NCI-H748 treated with DMSO at 0.1 percent for 48 hours (cell line): ENCODE data around the gene RPL22L1.
A peak's percentile ranks its signal among the peaks of the same experiment; 100 is the strongest.
"Not testable (repeated sequence)": the region's sequence is repeated elsewhere in the genome, so short reads cannot be mapped to it uniquely, and the experiment has no call there.

Source experiments
- DNase-seq: peaks from one replicate; lab custom pipeline; 2025; lab: John Stamatoyannopoulos, UW

Gene RPL22L1

DNA sequence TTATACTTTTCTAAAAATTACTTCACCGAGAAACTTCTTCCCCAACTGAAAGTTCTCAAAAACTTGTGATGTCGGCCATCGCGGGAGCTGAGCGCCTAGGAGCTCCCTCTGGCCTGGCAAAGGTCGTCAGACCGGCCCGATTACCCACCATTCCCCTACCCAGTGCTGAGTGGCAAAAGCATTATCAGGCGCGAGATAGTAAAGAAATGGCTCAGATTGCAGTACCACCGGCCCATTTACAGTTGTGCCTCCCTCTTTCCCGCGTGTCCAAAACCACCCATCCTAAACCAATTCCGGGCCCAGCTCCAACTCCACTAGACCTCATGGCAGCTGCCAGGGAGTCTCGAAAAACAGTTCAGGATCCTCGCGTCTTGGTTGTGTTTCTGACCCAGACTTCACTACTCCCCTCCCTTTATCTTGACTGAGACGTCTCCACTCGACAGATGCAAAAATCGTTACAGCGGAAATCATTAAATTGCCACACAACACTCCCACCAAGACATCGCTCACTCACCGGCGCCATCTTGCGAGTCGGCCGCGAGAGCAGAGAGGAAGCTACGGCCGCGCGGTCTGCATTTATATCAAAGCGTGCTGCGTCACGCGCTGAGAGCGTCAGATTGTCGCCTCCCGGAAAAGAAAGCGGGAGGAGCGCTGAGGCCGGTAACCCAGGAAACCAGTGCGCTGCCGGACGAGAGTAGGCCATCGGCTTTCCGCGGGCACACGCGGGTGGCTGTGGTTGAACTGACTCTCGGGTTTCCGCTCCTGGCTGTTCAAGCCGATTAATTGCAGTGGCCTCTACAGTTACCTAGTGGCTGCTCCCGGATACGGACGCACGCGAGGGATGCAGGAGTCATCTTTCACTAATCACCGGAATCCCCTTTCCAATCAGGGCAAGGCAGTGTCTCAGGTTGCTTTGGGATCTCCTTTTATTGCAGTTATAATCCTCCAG is at the start of gene RPL22L1:
Gene RPL22L1, minus strand, starts transcription at position 551 of the 949 bp plus-strand sequence. Its CDS starts 28 bp downstream, at position 523.
- DNase-seq = no peak

DNA sequence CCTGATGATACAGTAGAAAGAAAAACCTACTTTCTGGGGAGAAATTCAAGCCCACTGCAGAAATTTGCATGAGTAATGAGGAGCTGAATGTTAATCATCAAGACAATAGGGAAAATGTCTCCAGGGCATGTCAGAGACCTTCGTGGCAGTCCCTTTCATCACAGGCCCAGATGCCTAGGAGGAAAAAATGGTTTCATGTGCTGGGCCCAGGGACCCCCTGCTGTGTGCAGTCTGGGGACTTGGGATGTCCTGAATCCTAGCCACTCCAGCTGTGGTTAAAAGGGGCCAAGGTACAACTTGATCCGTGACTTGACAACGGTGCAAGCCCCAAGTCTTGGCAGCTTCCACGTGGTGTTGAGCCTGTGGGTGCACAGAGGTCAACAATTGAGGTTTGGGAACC is 48.7 kb upstream of the RPL22L1 start:
- no peak for DNase-seq

DNA sequence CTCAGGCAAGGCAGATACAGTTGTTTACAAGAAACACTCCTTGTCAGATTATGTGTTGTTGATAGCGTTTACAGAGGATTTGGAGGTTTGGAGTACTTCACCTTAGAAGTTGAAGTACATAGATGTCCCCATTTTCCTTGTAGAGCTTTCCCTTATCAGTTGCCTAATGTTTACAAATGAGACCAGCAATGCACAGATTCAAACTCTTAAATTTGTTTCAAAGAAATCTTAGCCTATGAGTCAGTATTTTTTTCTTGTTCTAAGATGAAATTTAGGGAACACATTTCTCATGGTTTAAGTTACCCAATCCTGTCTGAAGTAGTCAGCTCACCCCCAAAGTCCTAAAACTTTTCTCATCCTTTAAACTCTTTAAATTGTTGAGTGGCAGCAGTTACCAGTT is 44.7 kb upstream of the RPL22L1 start:
- DNase-seq = no peak

DNA sequence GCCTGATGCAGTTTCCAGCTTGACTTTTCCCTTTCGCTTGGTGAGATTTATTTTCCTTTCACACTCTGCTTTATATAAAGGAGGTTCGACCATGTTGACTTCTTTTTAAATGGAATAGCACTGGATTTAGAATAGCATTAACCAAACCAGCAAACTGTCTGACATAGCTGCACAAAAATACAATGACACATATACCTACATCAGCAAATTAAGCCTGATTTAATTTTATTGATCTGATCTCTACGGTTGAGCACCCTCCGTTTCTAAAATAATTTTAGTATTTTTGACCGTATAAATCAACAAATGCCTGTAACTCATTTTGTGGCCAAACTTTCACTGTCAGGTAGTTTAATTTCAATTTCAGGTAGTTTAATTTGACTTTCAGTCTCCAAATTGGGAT is 44.2 kb upstream of the RPL22L1 start:
- no peak for DNase-seq

DNA sequence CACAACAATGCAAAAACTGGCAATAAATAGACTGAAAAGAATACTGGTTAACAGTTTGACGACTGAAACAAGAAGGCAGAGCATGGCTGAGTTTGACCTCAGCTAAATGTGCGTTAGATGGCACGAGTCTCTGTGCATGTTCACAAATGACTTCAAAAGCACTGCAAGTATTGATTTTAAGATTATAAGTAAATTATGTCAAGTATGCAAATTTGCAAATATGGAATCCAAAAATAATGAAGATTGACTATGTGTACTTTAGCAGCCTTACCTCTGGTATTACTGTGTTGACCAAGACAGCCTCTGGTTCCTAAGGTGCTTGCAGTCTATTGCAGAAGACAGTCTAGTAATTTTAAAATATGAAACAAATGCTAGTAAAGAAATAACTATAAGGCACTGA is 41.1 kb upstream of the RPL22L1 start:
- no peak for DNase-seq

DNA sequence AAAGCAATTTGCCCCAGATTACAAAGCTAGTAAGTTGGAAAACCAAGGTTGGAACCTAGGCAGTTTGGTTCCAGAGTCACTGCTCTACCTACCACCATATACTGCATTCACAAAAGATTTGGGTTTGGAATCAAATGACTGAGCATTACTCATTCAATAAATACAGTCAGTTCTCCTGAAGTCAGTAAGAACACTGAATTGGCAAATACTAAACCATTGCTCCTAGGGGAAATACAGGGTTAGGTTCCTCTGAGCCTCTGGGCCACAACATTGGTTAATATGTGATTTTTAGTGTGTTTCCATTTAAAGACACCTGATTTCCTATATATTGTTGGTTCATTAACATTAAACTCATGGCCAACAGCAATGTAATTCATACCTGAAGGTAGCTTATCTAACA is 40.5 kb upstream of the RPL22L1 start:
- DNase-seq = no peak

DNA sequence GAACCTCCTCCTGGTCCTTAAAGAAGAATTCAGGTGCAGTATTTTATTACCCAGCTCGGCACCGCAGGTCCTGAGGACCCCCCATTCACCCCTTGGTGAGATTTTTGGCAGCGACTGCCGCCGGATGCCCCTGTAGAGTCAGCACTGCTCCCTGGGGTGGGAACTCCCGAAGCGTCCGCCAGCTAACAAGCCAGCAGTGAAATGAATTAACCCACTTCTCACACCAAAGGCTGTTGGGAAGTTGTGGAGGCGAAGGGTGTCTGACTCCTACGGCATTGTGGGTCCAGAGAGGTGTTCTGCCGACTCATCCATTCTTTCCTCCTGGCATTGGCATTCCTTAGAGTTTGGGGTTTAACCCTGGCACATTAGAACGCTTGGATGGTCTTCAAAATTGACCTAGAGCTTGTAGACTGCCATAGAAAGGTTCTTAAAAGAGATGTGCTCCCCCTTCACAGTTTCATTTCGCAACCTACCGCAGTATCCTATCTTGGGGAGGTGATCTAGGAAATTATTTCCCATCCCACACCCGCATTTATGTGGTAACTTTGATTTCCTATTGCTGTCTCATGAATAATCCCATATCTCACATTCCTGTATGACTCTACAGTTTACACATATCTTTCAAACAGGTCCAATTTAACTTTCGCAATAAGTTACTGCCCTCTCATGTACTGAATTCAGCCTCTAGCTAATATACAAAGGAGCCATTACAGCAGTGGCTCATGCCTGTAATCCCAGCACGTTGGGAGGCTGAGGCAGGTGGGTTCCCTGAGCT is 39.3 kb upstream of the RPL22L1 start:
- no peak for DNase-seq

DNA sequence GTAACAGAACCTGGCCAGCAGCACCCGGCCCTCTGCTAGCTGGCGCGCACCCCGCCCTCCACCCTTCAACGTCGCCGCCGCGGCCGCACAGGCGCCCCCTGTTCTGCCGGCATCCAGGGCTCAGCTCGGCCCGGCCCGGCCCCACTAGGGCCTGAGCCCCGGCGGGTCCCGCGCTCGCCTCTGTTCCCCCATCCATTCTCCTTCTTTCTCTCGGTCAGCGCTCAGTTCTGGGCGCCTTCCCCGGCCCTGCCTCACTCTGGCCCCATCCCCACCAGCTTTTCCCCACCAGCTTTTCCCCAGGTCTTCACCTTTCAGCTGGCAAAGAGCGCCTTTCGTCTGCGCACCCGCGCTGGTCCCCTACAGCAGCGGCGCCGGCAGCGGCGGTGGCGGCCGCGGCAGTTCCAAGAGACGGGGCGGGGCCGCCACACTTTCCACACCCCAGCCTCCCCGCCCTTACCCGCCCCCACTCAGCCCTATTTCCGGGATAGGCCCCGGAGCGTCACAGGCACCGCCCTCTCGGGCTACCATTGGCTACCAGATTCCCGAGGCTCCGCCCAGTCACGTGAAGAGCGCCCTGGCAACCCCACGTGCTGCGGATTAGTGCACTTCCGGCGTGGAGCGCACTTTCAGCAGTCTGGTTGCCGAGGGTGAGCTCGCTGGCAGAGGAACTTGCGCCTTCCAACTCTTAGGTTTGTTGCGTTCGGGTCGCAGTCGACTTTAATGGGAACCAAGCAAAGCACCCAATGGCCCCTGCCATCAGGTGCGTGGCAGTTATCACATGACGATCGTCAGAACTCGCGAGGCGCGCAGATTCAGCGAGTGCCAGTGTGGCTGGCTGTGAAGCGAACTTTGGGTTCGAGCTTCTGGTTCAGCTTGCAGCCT is 38.5 kb upstream of the RPL22L1 start, which contains the start of gene EIF5A2:
Gene EIF5A2, minus strand, starts transcription at position 403 of the 882 bp plus-strand sequence. CDS start 831 bp downstream, outside the sequence.
- peak; percentile 67 for DNase-seq

DNA sequence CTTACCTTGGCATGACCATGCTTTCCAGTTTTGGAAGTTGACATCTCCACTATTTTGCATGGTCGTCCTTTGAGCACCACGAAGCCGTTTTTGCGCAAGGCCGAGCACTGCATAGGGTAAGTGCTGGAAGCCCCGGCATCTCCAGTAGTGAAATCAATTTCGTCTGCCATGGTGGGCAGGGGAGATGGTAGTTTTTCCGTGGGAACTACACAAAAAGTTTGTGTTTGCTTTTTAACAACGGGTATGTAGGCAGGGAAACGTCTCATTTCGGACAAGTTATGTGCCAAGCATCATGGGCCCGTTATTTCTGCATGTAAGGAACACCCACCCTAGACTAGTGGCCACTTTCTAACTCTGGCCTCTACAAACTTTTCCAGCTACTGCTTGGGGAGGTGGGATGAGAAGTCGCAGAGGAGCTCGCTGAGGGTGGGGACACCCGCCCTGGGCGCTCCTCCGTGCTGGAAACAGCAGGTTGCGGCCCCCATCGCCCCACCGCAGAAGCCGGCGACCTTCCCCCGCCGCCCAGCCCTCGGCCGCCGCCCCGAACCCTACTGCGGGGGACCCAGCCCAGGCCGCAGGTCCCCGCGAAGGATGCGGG is 37.7 kb upstream of the RPL22L1 start:
- peak; percentile 6 for DNase-seq

DNA sequence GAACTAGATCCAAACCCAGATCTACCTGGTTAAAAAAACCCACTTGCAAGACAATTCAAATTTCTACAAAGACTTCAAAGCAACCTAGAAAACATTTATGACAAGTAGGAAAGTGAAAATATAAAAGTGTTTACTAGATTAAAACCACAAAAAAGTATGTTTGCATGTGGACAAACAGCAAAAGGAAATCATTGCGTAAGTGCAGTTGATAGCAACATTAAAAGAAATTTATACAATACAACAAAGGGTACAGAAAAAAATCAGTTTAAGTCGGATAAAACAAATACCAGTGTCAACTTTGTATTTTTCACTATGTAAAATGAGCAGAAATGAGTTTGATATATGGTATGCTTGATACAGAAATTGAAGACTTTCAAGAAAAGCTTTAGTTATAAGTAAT is 35.9 kb upstream of the RPL22L1 start:
- DNase-seq = no peak

DNA sequence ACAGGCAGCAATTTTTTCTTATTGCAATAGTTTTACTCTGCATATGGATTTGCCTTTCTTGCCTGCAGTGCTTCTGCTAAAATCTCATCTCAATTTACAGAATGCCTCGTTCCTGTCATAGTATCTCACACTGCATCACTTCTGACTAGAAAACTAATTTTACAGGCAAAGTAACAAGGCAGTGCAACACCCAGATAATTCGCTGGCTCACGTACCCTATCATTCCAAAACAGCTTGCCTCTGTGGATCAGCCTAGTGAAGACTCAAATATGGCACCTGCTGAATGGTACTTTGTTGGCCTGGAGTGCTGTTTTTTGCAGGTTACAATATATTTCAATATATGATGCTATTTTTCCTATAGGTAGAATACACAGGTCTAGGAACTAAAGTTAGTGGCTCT is 33.1 kb upstream of the RPL22L1 start:
- no peak for DNase-seq

DNA sequence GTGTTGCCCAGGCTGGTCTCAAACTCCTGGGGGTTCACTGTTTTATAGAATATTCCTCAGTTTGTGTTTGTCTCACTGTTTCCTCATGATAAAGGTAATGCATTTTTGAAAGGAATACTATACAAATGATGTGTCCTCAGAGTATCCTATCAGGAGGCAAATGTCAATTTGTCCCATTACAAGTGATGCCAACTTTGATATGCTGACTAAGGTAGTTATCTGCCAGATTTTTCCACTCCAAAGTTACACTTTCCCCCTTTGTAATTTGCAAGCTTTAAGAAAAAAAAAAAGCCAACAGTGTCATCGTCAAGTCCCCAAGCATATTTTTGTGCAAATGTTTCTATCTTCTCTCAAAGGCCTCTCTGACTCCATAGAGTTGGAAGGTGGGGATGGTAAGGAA is 29.5 kb upstream of the RPL22L1 start:
- DNase-seq = no peak

DNA sequence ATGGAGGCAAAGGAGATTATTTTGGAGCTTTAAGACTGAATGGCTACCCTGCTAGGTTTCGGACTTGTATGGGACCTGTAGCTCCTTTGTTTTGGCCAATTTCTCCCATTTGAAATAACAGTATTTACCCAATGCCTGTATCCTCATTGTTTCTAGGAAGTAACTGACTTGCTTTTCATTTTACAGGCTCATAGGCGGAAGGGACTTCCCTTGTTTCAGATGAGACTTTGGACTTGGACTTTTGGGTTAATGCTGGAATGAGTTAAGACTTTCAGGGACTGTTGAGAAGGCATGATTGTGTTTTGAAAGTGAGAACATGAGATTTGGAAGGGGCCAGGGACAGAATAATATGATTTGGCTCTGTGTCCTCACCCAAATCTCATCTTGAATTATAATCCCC is 28.0 kb upstream of the RPL22L1 start:
- DNase-seq = no peak

DNA sequence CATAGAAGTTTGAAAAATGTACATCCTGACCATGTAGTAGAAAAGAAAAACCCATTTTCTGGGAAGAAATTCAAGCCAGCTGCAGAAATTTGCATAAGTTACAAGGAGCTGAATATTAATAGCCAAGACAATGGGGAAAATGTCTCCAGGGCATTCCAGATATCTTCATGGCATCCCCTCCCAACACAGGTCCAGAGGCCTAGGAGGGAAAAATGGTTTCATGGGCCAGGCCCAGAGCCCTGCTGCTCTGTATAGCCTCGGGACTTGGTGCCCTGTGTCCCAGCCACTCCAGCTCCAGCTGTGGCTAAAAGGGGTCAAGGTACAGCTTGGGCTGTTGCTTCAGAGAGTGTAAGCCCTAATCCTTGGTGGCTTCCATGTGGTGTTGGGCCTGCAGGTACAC is 27.2 kb upstream of the RPL22L1 start:
- not testable (repeated sequence) for DNase-seq

DNA sequence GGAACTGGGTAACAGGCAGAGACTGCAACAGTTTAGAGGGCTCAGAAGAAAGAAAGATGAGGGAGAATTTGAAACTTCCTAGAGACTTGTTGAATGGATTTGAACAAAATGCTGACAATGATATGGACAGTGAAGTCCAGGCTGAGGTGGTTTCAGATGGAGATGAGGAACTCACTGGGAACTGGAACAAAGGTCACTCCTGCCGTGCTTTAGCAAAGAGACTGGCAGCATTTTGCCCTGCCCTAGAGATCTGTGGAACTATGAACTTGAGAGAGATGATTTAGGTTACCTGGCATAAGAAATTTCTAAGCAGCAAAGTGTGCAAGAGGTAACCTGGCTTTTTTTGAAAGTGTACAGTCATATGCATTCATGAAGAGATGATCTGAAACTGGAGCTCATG is 26.8 kb upstream of the RPL22L1 start:
- no peak for DNase-seq

DNA sequence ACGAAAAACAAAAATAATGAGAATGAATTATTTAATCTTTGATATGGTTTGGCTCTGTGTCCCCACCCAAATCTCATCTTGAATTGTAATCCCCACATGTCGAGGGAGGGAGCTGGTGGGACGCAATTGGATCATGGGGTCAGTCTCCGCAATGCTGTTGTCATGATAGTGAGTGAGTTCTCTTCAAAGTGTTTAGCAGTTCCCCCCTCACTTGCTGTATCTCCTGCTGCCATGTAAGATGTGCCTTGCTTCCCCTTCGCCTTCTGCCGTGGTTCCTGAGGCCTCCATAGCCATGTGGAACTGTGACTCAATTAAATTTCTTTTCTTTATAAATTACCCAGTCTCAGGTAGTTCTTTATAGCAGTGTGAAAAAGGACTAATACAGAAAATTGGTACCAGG is 26.3 kb upstream of the RPL22L1 start:
- not testable (repeated sequence) for DNase-seq

DNA sequence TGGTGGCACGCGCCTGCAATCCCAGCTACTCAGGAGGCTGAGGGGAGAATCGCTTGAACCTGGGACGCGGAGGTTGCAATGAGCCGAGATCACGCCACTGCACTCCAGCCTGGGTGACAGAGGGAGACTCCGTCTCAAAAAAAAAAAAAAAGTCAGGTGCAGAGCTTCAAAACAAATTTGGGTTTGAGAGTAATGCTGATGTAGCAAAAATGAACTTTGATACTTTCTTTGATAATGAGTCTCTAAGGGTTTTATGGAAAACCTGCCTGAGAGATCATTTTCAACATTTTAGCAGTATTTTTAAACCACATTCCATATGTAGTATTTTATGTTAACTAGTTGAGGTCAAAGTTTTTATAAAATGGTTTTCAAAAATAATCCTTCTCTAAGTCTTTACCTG is 23.9 kb upstream of the RPL22L1 start:
- no peak for DNase-seq

DNA sequence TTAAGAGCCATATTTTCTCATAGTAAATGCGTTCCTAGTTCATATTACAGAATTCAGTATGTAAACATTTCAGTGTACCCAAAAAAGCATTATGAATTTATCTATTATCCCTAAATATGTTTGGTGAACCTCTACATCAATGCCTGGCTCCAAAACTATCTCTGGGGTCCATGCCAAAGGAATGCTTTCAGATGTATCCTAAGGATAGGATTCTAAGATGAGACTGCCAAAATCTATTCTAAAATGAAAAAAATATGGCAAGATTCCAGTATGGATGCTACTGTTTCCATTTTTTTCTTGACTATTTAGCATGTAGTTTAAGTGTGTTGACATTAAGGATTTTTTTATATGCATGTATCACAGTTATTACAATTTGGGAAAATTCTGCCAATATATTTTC is 19.6 kb upstream of the RPL22L1 start:
- no peak for DNase-seq

DNA sequence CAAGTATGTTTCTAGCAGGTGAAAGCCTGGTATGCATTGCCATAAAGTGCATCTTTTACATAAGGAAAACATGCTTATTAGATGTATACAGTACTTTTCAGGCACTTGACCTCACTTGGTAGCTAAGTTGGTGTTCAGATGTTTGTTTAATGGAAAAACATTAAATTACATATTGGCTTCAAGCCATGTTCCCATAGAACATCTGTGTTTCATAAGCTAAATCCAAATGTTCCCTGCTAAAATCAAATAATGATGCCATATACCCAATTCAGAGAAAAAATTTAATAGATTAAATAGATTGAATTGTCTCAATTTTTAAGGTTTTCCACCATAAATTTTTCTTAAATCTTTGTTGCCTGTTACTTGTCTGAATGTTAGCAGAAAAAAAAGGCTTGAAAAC is 19.1 kb upstream of the RPL22L1 start:
- no peak for DNase-seq

DNA sequence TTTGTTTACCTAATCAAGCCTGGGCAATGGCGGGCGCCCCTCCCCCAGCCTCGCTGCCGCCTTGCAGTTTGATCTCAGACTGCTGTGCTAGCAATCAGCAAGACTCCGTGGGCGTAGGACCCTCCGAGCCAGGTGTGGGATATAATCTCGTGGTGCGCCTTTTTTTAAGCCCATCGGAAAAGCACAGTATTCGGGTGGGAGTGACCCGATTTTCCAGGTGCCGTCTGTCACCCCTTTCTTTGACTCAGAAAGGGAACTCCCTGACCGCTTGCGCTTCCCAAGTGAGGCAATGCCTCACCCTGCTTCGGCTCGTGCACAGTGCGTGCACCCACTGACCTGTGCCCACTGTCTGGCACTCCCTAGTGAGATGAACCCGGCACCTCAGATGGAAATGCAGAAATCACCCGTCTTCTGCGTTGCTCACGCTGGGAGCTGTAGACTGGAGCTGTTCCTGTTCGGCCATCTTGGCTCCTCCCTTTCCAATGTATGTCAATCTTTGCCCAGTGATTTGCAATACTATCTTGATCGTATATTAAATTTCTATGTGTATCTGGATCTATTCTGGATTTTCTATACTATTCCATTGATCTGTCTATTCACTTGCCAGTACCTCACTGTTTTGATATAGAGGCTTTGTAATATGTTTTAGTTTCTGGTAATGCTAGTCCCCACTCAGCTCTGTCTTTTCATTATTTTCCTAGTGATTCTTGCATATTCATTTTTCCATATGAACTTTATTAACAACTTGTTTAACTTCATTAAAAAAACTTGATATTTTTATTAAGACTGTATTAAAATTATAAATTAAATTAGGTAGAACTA is 14.3 kb upstream of the RPL22L1 start:
- DNase-seq = not testable (repeated sequence)

DNA sequence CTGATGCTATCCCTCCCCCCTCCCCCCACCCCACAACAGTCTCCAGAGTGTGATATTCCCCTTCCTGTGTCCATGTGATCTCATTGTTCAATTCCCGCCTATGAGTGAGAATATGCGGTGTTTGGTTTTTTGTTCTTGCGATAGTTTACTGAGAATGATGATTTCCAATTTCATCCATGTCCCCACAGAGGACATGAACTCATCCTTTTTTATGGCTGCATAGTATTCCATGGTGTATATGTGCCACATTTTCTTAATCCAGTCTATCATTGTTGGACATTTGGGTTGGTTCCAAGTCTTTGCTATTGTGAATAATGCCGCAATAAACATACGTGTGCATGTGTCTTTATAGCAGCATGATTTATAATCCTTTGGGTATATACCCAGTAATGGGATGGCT is 8.7 kb upstream of the RPL22L1 start:
- DNase-seq = not testable (repeated sequence)
